HG03432 (cell line): ENCODE results near the gene LRRC3.

Experiments
- ATAC-seq: cut with Tn5 transposase; IDR thresholded peaks from one replicate; pipeline ENCODE4 v1.9.1; 2021; ENCODE audit warnings: mild to moderate bottlenecking, moderate library complexity; ENCODE audit not compliant: unreplicated experiment

LRRC3 gene

GRCh38 chr21:44423941-44424607 lies 31.2 kb upstream of the LRRC3 start:
- no peak for ATAC-seq

- ATAC-seq: no peak
Observed at GRCh38 chr21:44424608-44425306, 30.6 kb upstream of the LRRC3 start.

GRCh38 chr21:44425307-44425894 lies 29.9 kb upstream of the LRRC3 start:
- no peak for ATAC-seq

- ATAC-seq: no peak
Observed at GRCh38 chr21:44425895-44426662, 29.2 kb upstream of the LRRC3 start.

GRCh38 chr21:44426663-44427191 lies 28.6 kb upstream of the LRRC3 start:
- no peak for ATAC-seq

- no peak for ATAC-seq
Observed at GRCh38 chr21:44427241-44428120, 27.8 kb upstream of the LRRC3 start.

- no peak for ATAC-seq
Observed at GRCh38 chr21:44428281-44428960, 26.9 kb upstream of the LRRC3 start.

GRCh38 chr21:44429894-44430293 lies 25.4 kb upstream of the LRRC3 start:
- ATAC-seq: no peak

GRCh38 chr21:44431300-44431699 lies 24.0 kb upstream of the LRRC3 start:
- ATAC-seq: no peak

GRCh38 chr21:44432841-44433790 lies 22.2 kb upstream of the LRRC3 start:
- ATAC-seq: no peak

GRCh38 chr21:44433791-44434567 lies 21.3 kb upstream of the LRRC3 start:
- no peak for ATAC-seq

- no peak for ATAC-seq
Observed at GRCh38 chr21:44434568-44434925, 20.8 kb upstream of the LRRC3 start.

GRCh38 chr21:44434936-44435635 lies 20.2 kb upstream of the LRRC3 start:
- ATAC-seq: no peak

GRCh38 chr21:44436111-44436611 lies 19.1 kb upstream of the LRRC3 start:
- no peak for ATAC-seq

GRCh38 chr21:44436958-44437357 lies 18.4 kb upstream of the LRRC3 start:
- ATAC-seq: no peak

- no peak for ATAC-seq
Observed at GRCh38 chr21:44437371-44437695, 18.0 kb upstream of the LRRC3 start.

GRCh38 chr21:44437696-44438431 lies 17.4 kb upstream of the LRRC3 start:
- ATAC-seq: no peak
